Amniotic epithelial cell (primary cell): ENCODE data around the gene TOR1A.
"Not testable (repeated sequence)": the region's sequence is repeated elsewhere in the genome, so short reads cannot be mapped to it uniquely, and the experiment has no call there.

Experiments
- DNase-seq: peaks from one replicate; pipeline ENCODE4 v3.0.0-alpha.2; 2010; ENCODE audit warnings: low read depth

TOR1A gene

DNA sequence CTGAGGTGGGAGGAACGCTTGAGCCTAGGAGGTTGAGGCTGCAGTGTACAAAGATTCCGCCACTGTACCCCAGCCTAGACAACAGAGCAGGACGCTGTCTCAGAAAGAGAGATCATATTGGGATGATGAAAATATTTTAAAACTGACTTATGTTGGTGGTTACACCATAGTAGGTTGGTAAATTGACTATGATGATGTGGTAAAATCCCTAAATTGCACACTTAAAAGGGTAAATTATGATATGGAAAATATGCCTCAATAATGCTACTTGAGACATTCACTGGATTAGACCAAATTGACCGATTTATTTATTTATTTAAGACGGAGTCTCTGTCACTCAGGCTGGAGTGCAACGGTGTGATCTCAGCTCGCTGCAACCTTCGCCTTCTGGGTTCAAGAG is 42.8 kb downstream of the TOR1A start:
- no peak for DNase-seq

DNA sequence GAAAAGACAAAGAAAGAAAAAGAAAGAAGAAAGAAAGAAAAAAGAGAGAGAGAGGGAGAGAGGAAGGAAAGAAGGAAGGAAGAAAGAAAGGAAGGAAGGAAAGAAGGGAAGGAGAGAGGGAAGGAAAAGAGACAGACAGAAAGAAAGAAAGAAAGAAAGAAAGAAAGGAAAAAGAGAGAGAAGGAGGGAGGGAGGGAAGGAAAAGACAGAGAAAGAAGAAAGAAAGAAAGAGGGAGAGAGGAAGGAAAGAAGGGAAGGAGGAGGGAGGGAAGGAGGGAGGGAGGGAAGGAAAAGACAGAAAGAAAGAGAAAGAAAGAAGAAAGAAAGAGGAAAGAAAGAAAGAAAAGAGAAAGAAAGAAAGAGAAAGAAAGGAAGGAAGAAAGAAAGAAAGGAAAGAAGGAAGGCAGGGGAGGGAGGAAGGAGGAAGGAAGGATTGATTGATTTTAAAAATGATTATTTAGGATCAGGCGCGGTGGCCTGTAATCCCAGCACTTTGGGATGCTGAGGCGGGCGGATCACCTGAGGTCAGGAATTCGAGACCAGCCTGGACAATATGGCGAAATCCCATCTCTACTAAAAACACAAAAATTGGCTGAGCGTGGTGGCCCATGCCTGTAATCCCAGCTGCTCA is 44.3 kb downstream of the TOR1A start:
- DNase-seq: no peak

GRCh38 chr9:129778469-129778868 is 45.5 kb downstream of the TOR1A start:
- DNase-seq: no peak

DNA sequence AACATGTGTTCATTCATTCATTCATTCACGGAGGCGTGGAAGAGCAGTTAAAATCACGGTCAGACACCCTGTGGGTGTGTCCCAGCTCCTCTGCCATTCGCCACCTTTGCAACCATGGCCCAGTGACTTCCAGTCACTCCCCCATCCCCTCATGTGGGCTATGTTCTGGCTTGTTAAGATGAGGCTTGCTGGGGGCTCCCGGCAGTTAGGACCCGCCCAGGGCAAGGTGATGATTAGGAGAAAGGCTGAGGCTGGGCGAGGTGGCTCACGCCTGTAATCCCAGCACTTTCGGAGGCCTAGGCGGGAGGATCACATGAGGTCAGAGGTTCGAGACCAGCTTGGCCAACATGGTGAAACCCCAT is 46.2 kb downstream of the TOR1A start:
- no peak for DNase-seq

DNA sequence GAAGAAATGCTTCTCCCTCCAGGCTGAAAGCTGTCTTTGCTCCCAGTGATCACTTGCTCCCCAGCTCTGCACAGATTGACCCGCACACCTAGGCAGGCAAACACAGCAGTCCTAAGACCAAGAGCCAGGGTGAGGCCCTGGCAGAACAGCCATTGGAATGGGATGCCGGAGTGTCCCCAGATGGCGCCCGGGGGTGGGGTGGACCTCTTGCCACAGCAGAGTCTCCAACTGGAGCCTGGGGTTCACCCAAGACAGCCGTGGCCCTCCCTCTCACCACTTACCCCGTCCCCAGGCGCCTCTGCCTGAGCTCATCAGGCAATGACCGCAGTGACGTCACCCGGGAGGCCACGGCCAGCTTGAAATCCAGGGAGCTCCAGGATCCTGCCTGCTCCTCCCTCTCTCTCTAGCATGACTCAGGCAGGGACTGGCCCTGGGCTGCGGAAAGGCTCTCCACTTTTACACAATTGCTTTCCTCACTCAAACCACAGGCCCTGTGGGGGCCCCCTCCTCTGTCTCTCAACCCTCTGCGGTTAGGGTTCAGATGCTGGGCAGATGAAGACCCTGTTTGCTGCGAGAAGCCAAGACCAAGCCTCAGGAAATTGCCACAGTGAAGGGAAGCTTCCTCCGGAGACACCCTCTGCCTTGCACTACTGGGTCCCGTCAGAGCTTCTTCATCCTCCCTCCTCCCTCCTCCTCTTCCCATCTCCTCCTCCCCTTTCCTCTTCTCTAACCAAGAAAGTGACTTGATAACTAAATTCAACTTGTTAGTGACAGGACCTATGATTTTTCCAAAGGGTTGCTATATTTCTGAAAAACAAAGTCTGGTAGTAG is 46.8 kb downstream of the TOR1A start:
- DNase-seq: peak; percentile 100

- peak; percentile 78 for DNase-seq
Observed at GRCh38 chr9:129776566-129776937, 47.4 kb downstream of the TOR1A start.

- DNase-seq: not testable (repeated sequence)
Observed at GRCh38 chr9:129776096-129776495, 47.8 kb downstream of the TOR1A start.

GRCh38 chr9:129775448-129775798 is 48.5 kb downstream of the TOR1A start:
- DNase-seq: no peak

GRCh38 chr9:129774791-129775447 is 49.0 kb downstream of the TOR1A start:
- DNase-seq: no peak

GRCh38 chr9:129773262-129774048 is 50.5 kb downstream of the TOR1A start:
- peak; percentile 100 for DNase-seq

DNA sequence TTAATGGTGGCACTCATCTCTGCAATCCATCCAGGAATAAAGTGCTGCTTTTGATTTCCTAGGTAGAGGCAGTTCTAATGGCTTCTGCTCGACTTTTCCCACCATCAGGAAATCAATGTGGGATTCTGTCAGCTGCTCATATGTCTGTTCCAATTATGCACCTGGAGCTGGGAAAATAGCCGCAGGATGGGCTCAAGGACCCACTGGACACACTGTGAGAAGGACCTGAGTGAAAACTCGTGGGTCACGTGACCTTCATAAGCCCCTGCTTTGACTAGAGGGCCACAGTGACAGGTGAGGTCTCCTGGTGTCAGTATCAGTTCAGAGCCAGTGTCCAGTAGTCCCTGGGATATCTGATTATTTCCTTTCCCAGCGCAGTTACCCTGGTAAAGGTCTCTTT is 53.2 kb downstream of the TOR1A start:
- DNase-seq: no peak

DNA sequence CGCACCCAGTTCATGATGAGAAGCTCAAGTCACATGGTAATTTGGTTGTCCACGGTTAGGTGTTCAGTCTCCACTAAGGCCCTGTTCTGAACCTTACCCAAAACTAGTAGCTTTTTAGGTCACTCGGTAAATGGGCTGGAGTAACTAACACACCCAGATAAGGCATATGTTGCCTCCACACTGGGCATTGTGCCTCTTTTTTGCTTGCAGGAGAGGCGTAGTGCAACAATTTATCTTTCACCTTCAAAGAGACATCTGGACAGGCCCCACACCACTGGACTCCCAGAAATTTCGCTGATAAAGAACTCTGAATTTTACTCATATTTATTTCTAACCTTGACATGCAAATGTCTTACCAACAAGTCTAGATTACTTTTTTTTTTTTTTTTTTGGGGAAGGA is 54.3 kb downstream of the TOR1A start:
- DNase-seq: no peak

GRCh38 chr9:129768486-129768885 is 55.5 kb downstream of the TOR1A start:
- no peak for DNase-seq

DNA sequence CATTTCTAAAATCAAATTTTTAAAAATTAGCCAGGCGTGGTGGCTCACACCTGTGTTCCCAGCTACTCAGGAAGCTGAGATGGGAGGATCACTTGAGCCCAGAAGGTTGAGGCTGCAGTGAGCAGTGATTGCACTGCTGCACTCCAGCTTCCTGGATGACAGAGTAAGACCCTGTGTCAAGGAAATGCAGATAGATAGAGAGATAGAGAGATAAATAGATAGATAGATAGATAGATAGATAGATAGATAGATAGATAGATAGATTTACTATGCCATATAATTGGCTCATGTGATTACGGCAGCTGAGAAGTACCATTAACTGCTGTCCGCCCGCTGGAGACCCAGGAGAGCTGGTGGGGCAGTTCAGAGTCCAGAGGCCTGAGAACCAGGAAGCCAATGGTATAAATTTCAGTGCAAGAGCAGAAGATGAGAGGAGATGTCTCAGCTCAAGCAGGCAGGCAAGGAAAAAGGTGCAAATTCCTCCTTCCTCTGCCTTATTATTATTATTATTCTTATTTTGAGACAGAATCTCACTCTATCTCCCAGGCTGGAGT is 58.1 kb downstream of the TOR1A start:
- DNase-seq: no peak

DNA sequence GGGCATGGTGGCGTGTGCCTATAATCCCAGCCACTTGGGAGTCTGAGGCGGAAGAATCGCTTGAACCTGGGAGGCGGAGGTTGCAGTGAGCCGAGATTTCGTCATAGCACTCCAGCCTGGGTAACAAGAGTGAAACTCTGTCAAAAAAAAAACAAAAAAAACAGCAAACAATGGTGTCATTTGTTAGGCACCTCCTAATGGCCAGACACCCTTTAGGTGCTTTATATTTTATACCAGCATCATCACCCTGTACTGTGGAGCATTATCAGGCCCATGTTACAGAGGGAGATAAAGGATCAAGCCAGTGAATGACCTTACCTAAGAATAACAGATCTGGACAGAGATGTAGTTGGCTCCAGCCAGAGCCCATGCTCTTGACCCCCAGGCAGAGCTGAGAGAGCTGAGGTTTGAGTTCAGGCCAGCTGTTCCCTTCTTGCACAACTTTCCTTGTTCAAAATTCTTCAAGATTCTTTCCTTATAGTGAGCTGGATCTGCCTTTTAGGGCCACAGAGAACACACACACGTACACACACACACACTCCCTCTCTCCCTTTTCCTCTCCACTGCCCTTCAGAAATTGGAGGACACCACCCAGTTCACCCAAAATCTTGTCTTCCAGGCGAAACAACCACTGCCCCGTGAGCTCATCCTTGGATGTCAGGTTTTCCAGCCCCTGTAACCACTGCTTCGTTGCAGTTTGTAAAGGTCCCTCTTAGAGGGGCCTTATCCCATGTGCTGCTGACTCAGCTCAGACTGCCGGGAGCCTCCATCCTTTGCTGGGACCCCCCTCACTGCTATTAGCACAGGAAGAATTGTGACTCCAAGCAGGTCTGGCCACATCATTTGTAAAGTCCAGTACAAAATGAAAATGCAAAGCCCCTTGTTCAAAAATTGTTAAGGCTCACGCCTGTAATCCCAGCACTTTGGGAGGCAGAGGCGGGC is 60.7 kb downstream of the TOR1A start:
- DNase-seq: peak; percentile 96
